ENCODE results near the gene RGS17. TPM values are rescaled to one million over a fixed set of nuclear protein-coding genes. Genes with fewer than 3 reads are reported as not detected.

Gene RGS17
- total and polyA plus RNA-seq, 2 of the 13 experiments (the other 11 are each of a cell fraction or from before 2014, with no cell fraction given), result 0.04 TPM; not detected in 1

DNA sequence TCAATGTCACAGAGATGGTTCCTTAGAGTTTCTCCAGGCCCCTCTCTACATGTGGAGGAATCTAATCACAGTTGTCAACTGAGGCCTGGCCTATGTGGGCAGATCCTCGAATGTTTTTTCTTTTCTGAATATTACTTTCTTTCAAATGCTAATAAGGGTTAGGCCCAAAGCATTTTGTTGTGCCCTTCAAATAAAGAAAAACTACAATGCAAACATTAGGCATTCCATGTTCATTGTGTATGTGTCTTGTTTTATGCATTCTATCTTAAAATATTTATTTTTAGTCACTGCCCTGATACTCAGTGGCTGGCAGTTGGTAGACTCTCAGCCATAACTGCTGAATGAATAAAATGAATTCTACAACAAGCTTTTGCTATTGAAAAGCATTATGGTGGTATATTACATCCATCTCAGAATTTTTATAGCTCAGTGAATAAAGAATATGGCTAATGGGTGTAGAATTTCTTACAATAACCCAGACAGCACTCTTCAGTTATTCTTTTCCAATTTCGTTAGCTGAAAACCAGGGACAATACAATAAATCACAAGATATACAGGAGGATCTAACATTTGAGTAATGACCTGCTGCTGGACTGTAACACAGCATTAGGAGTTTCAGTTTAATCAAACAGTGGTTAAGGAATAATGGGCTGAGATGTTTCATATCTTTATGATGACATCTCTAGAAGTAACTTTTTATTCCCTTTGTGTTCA is 28.3 kb downstream of the RGS17 start:
- TF ChIP-seq ZBTB7A (CRISPR knock-in tag; IDR thresholded peaks at IDR 0.05), result no peak
- TF ChIP-seq, protein P1, sequence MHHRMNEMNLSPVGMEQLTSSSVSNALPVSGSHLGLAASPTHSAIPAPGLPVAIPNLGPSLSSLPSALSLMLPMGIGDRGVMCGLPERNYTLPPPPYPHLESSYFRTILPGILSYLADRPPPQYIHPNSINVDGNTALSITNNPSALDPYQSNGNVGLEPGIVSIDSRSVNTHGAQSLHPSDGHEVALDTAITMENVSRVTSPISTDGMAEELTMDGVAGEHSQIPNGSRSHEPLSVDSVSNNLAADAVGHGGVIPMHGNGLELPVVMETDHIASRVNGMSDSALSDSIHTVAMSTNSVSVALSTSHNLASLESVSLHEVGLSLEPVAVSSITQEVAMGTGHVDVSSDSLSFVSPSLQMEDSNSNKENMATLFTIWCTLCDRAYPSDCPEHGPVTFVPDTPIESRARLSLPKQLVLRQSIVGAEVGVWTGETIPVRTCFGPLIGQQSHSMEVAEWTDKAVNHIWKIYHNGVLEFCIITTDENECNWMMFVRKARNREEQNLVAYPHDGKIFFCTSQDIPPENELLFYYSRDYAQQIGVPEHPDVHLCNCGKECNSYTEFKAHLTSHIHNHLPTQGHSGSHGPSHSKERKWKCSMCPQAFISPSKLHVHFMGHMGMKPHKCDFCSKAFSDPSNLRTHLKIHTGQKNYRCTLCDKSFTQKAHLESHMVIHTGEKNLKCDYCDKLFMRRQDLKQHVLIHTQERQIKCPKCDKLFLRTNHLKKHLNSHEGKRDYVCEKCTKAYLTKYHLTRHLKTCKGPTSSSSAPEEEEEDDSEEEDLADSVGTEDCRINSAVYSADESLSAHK (CRISPR knock-in tag; IDR thresholded peaks at IDR 0.05; ENCODE audit: borderline replicate concordance), result no peak
- no peak for TF ChIP-seq KDM6A (CRISPR knock-in tag; IDR thresholded peaks at IDR 0.05; ENCODE audit: low read depth)
- TF ChIP-seq MYNN (CRISPR knock-in tag; IDR thresholded peaks at IDR 0.05; ENCODE audit: low read depth), result no peak
- TF ChIP-seq CREM (IDR thresholded peaks at IDR 0.05), result no peak
- no peak for TF ChIP-seq CREM (CRISPR knock-in tag; IDR thresholded peaks at IDR 0.05)
- TF ChIP-seq, protein P2, sequence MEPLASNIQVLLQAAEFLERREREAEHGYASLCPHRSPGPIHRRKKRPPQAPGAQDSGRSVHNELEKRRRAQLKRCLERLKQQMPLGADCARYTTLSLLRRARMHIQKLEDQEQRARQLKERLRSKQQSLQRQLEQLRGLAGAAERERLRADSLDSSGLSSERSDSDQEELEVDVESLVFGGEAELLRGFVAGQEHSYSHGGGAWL (CRISPR knock-in tag; IDR thresholded peaks at IDR 0.05), result no peak
- no peak for TF ChIP-seq SIX4 (CRISPR knock-in tag; IDR thresholded peaks at IDR 0.05)
- no peak for TF ChIP-seq ZMAT3 (CRISPR knock-in tag; conservative IDR thresholded peaks at IDR 0.05)
- no peak for TF ChIP-seq ZNF101 (CRISPR knock-in tag; IDR thresholded peaks at IDR 0.05; ENCODE audit: borderline replicate concordance, low read depth)
- TF ChIP-seq GATA4 (IDR thresholded peaks at IDR 0.05; ENCODE audit: borderline replicate concordance, low read depth), result no peak
- no peak for TF ChIP-seq NFRKB (IDR thresholded peaks at IDR 0.05)
- no peak for TF ChIP-seq NFYB (CRISPR knock-in tag; IDR thresholded peaks at IDR 0.05)
- no peak for TF ChIP-seq HMGA1 (CRISPR knock-in tag; conservative IDR thresholded peaks at IDR 0.05)
- TF ChIP-seq ARNT2 (CRISPR knock-in tag; IDR thresholded peaks at IDR 0.05; ENCODE audit: low read depth), result no peak
- no peak for TF ChIP-seq WIZ (CRISPR knock-in tag; IDR thresholded peaks at IDR 0.05)
- TF ChIP-seq RARG (CRISPR knock-in tag; IDR thresholded peaks at IDR 0.05; ENCODE audit: low read depth), result no peak
- TF ChIP-seq PAX8 (CRISPR knock-in tag; IDR thresholded peaks at IDR 0.05; ENCODE audit: borderline replicate concordance), result no peak
- TF ChIP-seq, protein P3, sequence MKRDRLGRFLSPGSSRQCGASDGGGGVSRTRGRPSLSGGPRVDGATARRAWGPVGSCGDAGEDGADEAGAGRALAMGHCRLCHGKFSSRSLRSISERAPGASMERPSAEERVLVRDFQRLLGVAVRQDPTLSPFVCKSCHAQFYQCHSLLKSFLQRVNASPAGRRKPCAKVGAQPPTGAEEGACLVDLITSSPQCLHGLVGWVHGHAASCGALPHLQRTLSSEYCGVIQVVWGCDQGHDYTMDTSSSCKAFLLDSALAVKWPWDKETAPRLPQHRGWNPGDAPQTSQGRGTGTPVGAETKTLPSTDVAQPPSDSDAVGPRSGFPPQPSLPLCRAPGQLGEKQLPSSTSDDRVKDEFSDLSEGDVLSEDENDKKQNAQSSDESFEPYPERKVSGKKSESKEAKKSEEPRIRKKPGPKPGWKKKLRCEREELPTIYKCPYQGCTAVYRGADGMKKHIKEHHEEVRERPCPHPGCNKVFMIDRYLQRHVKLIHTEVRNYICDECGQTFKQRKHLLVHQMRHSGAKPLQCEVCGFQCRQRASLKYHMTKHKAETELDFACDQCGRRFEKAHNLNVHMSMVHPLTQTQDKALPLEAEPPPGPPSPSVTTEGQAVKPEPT (CRISPR knock-in tag; IDR thresholded peaks at IDR 0.05; ENCODE audit: low read depth), result no peak
- no peak for TF ChIP-seq ZNF83 (CRISPR knock-in tag; IDR thresholded peaks at IDR 0.05; ENCODE audit: borderline replicate concordance)
- H3K27ac ChIP-seq (ENCODE audit: extremely low read length, insufficient read depth, low read length), result no peak overlapping the region

More for the DNA sequence above, 28.3 kb downstream of the RGS17 start:
- H2AFZ ChIP-seq (ENCODE audit: low read length), result no peak overlapping the region
- ATAC-seq (no peak), DNase-seq (ENCODE audit: low spot score) (no peak), FAIRE-seq (no peak)
- in situ Hi-C loops (cut with HindIII; ENCODE audit: extremely low pct_ligation_motif_present, low pct_unique_long_range_greater_than_20kb) (no loop called here), intact Hi-C loops (cut with micrococcal nuclease; ENCODE audit: unreplicated experiment) (no loop called here)
- ChIA-PET POLR2A (no interaction called here), CTCF (ENCODE audit: low intra/inter-chr PET ratio, low total read pairs) (no interaction called here)
- BruUV-seq (replicated peaks), result no TSS peak
- H3K79me2 ChIP-seq (ENCODE audit: insufficient read depth, low read length), result no peaks in the 10 kb centered on the region
- no peaks in the 10 kb centered on the region for H3K27me3 ChIP-seq (ENCODE audit: control insufficient read depth in 1 of 2, insufficient read depth in 2 of 2, low read length in 2 of 2)
- H3K4me2 ChIP-seq (ENCODE audit: low read depth, low read length), result no peak overlapping the region
- H4K20me1 ChIP-seq (ENCODE audit: insufficient read depth, low read length), result no peaks in the 10 kb centered on the region
- H3K4me3 ChIP-seq (replicated peaks in 1 of 3; ENCODE audit: insufficient read depth in 1 of 3, low read depth in 2 of 3, low read length in 3 of 3), result no peak overlapping the region
- no peaks in the 10 kb centered on the region for H3K9me3 ChIP-seq (ENCODE audit: low read length)
- H3K4me1 ChIP-seq (ENCODE audit: insufficient read depth, low read length), result no peaks in the 10 kb centered on the region
- no peaks in the 10 kb centered on the region for H3K36me3 ChIP-seq (replicated peaks in 1 of 2; ENCODE audit: control insufficient read depth in 1 of 2, insufficient read depth in 2 of 2, low read length in 2 of 2)
- 0% methylated on average over 2 of the region's 2 CpGs for WGBS (ENCODE audit: low lambda C conversion rate)
- H3K9ac ChIP-seq (ENCODE audit: insufficient read depth, low read depth, low read length), result no peak overlapping the region
